Amniotic stem cell (primary cell): Measurements from ENCODE around the gene SNX9.
"Not testable (repeated sequence)": the region's sequence is repeated elsewhere in the genome, so short reads cannot be mapped to it uniquely, and the experiment has no call there.

Experiments
- DNase-seq: peaks from one replicate; lab custom pipeline; 2025; lab: John Stamatoyannopoulos, UW

Gene SNX9

DNA sequence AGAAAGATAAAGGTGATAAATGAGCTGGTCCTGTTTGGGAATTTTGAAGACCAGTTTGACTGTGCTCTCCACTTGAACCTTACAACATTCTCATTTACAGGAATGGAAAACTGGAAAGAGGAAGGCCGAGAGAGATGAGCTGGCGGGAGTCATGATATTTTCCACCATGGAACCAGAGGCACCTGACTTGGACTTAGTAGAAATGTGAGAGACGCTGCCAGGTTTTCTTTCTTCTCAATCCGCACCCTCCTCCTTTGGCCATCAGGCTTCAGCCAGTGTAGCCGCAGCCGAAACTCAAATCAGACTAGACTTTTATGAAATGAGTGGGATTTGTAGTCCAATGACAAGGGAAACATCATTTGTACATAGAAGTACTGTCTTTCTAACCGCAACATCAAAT lies 104.0 kb downstream of the SNX9 start:
- no peak for DNase-seq

DNA sequence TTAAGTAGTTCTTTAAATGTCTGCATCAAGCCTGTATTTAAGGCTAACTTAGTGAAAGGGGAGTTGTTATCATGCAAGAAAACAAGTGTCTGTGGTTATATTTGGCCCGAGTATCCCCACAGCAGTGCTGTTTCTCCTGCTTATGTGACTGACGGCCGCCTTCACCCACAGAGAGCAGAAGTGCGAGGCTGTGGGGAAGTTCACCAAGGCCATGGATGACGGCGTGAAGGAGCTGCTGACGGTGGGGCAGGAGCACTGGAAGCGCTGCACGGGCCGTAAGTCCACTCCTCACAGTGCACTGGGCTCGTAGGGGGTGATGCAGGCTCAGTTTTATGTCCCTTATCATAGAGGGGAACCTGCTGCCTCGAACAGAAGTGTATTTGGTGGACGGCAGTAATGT lies 105.4 kb downstream of the SNX9 start:
- DNase-seq, result no peak

DNA sequence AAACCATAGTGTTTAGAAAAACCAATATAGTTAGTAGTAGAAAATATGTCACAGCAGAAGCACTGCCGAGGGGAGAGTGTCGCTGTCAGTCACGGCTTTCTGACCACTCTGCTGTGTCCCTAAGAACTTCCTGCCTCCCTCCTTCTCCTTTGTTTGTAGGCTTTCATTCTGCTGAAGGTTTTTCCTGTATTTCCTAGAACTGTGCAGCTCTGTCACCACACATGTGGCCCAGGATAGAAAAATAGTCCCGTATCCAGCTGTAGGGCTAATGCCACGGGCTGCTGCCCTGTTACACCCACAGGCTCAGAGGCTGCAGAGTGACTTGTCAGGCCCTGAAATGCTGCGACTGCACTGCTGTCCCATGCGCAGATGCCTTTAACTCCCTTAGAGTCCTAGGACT lies 106.0 kb downstream of the SNX9 start:
- no peak for DNase-seq

DNA sequence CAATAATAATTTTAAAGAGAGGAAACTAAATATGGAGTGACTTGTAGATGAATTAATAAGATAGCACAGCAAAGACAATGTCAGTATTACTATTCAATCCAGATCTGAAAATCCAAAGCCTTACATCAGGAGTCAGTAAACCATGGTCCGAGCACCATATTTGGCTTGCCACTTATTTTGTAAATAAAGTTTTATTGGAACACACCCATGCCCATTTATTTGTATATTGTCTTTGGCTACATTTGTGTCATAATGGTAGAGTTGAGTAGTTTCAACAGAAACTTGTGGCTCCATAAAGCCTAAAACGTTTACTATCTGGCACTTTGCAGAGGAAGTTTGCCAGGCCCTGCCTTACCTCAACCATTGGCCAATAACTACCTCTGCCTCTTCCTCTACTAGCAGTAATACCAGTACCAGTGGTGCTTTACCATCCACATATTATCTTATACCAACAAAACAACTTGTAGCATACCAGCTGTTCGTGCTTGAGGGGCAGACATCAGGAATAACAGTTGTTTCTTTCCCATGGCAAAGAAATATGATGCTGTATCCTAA lies 106.8 kb downstream of the SNX9 start:
- no peak for DNase-seq

DNA sequence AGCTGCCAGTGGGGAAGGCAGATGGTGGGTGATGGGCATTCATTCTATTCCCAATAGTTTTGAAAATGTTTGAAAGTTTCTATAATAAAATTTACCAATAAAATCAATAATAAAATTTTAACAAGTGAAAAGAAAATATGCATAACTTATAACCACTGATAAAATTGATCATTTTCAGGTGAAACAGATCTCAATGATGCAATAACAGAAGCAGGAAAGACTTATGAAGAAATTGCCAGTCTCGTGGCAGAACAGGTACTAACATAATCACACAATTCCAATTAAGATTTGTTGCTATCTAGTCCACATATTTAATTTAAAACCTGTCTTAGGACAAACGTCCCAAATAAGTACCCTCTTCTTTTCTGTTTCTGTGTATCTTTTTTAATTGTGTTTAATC lies 112.7 kb downstream of the SNX9 start:
- DNase-seq, result no peak

GRCh38 chr6:157937318-157937717 lies 114.3 kb downstream of the SNX9 start:
- no peak for DNase-seq

GRCh38 chr6:157937916-157938315 lies 114.9 kb downstream of the SNX9 start:
- no peak for DNase-seq

GRCh38 chr6:157940375-157941036 lies 117.5 kb downstream of the SNX9 start:
- not testable (repeated sequence) for DNase-seq

DNA sequence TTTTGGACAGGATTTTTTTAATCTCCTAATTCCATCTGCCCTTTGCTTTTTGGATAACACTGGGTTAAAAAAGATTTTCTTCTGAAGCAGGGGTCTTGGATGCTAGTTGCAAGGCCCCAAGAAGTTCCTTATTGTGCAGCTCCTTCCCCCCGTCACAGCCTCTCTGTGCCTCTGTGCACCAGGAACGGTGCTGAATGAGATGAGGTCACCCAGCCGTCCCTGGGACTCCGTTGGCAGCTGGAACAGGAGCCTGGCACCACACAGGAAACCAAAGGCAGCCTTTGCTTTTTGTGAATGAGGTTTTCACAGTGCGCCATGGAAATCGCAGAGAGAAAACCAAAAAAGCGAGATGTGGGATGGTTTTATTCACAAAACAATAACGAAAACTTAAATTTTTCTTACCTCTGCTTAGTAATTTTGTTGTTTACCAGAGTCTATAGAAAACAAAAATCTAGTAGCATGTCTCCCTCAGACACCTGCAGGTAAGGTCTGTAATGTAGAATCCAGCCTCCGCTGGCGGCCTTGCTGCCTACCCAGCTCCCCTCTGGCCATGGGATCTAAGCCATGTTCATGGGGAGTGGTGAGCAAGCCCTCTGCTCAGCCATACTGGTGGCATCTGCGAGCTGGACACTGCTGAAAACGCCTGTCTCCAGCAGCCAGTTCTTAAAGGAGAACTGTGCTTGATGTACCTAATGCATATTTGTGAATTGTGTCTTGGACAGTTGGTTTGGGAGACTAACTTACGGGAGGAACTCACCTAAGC lies 118.2 kb downstream of the SNX9 start:
- DNase-seq, result no peak

GRCh38 chr6:157942351-157942750 lies 119.3 kb downstream of the SNX9 start:
- no peak for DNase-seq

- no peak for DNase-seq
Measured at GRCh38 chr6:157943249-157943963, 120.4 kb downstream of the SNX9 start.

DNA sequence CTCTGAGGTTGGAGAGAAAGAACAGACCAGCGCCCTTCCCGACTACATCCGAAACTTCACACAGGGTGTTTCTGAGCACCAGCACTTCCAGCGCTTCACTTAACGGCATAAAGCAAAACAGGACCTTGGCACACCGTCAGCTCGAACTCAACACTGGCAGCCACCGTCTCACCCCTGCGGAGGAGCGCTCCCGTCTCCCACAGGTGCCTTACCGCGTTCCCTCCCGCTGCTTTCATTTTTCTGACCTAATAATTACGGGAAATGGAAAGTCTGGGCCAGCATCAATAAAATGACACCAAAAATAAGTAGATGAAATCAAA lies 120.9 kb downstream of the SNX9 start:
- DNase-seq, result no peak

- no peak for DNase-seq
Measured at GRCh38 chr6:157944983-157945931, 122.2 kb downstream of the SNX9 start.

DNA sequence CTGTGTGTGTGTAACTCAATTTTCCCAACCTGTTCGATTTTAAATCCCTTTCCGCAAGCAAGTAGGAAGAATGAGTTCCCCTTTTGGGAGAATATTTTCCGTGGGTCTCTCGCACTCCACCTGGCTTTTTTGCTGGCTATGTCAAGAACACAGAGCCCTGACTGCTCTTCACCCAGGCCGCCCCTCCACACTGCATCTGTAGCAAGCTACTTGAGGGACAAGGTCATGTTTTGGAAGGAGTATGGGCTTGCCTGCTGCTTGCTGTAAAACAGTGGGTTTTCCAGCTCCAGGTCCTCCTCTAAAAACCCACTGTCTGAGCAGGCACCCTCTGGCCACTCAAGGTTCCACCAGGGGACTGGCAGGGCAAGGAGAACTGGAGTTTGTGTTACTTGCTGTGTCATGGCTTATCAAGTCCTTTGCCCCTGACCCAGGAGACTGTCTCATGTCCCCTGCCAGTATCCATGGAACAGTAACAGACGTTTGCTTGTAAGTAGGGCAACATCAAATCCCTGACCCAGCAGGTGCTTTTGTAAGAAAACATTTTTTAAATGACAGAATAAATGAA lies 123.1 kb downstream of the SNX9 start:
- no peak for DNase-seq

DNA sequence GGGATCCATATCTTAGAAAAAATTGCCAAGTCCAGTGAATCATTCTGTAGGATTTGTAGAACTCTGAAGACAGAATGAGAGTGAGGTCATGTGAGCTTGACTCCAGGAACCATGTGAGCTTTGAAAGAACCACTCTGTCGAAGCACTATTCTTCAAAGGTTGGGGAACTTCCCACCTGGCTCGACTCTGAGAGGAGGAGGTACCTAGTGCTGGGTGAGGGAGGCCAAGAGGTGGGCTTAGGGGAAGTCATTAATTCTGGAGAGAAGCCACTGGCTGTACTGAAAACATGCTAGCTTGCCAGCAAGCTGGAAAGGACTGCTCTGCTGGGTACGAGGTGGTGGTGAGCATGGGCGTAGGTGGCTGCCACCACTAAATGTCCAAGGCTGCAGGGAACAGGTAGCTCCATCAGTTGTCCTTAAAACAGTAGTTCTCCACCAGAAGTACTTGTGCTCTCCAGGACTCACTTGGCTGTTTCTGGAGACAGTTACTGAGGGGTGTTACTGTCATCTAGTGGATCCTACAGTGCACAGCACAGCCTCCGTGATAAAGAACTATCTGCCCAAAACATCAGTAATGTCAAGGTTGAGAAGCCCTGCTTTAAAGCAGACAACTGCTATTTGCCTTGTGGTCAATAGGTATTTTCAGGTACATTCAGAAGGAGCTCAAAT lies 124.0 kb downstream of the SNX9 start:
- no peak for DNase-seq

- not testable (repeated sequence) for DNase-seq
Measured at GRCh38 chr6:157950899-157951298, 127.9 kb downstream of the SNX9 start.

DNA sequence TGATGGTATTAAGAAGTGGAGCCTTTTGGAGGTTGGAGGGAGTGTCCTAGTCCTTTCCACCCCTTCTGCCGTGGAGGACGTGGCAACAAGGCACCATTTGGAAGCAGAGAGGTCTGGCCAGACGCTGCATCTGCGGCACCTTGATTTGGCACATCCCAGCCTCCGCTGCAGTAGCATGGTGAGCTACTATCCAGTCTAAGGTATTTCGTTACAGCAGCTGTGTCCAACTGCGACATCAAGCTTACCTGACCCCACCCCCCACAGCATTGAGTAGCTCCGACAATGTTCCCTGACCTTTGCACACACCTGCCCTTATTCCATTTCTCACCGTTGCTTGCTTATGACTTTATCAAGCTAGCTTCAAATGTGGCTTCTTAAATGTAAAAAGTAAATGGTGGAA lies 128.8 kb downstream of the SNX9 start:
- DNase-seq, result no peak

DNA sequence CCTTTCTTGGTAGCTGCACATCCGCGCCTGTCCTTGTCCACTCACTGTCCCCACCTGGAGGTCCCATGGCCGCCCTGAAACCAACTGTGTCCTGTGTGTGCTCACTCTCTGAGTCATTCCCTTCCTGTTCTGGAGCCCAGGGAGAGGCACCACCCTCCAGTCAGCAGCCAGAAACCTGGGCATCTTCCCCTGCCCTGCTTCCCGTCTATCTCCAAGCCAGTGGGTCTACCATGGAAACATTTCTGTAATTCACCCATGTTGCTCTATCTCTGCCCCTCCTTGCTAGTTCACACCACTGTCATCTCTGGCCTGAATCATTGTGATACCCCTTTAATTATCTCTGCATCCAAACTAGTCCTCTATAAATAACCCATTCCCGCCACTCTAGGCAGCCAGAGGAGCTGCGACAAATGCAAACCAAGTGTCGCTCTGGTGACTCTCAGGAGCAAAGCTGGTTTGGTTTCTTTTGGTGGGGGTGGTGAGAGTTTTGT lies 129.9 kb downstream of the SNX9 start:
- DNase-seq, result no peak

DNA sequence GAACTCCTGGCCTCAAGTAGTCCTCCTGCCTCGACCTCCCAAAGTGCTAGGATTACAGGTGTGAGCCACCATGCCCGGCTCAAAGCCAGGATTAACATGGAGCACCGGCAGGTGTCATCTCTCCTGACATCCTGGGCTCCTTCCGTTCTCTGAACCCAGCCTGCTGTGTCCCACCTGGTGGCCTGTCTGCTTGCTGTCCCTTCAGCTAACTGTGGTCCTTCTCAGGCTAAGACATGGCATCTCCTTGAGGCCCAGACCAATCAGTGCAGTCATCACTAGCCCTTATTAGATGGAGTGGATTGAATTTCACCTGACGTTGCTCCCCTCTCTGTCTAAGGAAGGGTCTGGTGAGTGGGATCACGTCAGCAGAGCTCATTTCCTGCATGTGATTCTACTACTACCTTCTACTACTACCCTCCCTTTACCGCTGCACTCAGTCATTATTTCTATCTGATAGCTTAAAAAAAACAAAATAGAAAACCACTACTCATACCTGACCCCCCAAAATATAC lies 130.6 kb downstream of the SNX9 start:
- DNase-seq, result no peak
